Endothelial cell (in vitro differentiated cells): ENCODE measurements around the gene PHYKPL. TPM values are rescaled to one million over a fixed set of nuclear protein-coding genes. Genes with fewer than 3 reads are reported as not detected.

ENCODE experiments used
- DNase-seq: peaks from one replicate; pipeline ENCODE4 v3.0.0; 2021; ENCODE audit warnings: low spot score
- H3K27ac Mint-ChIP-seq: one replicate; pipeline ENCODE4 v1.8.0; 2021; ENCODE audit warnings: mixed read lengths, inconsistent platforms; ENCODE audit not compliant: unreplicated experiment
- H3K27me3 Mint-ChIP-seq: one replicate; pipeline ENCODE4 v1.8.0; 2021; ENCODE audit warnings: mild to moderate bottlenecking, moderate library complexity, mixed read lengths, inconsistent platforms; ENCODE audit not compliant: unreplicated experiment
- H3K36me3 Mint-ChIP-seq: one replicate; pipeline ENCODE4 v1.8.0; 2021; ENCODE audit warnings: mild to moderate bottlenecking, low read depth, mixed read lengths, inconsistent platforms; ENCODE audit not compliant: unreplicated experiment
- H3K4me1 Mint-ChIP-seq: one replicate; pipeline ENCODE4 v1.8.0; 2021; ENCODE audit warnings: mild to moderate bottlenecking, mixed read lengths, inconsistent platforms; ENCODE audit not compliant: unreplicated experiment
- H3K4me3 Mint-ChIP-seq: one replicate; pipeline ENCODE4 v1.8.0; 2021; ENCODE audit warnings: mild to moderate bottlenecking, mixed read lengths, inconsistent platforms; ENCODE audit not compliant: unreplicated experiment
- H3K9me3 Mint-ChIP-seq: one replicate; pipeline ENCODE4 v1.8.0; 2021; ENCODE audit warnings: mixed read lengths, inconsistent platforms; ENCODE audit not compliant: unreplicated experiment
- total RNA-seq: library from RNA; stranded (reverse); fragmentation: NEBNext Ultra II Directional; extraction: Animal tissue kit (Norgen Biotek cat#: 25700); gene quantifications from one replicate; pipeline ENCODE4 v1.2.1, GENCODE V29; 2021; ENCODE audit not compliant: unreplicated experiment
- TF ChIP-seq, protein P1 (sequence below): fragments of 200-600 bp; sonication (generic); IDR thresholded peaks from one replicate; pipeline ENCODE4 v1.5.0; 2021; ENCODE audit warnings: antibody characterized with exemption; ENCODE audit not compliant: unreplicated experiment

PHYKPL gene
- total RNA-seq, 1 donor from 2014 or later = 53.1 TPM

DNA sequence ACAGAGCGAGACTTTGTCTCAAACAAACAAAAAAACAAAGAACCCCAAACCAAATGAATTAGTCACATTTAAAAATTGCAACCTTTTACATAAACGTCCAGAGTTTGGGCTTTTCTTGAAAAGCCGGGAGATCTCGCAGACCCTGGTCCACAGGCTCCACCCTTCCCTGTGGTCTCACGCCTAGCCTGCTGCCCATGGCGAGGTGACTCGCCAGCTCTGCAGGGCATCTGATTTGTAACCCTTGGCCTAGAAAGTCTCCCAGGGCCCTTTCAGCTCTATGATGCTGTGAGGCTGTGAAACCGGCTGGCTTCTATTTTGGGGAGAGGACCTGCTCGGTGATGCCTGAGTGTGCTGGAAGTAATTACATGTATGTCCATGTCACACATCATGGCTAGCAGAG lies 44.7 kb upstream of the PHYKPL start:
- Mint-ChIP-seq H3K27ac (no peak overlapping the region), H3K9me3 (no peaks in the 10 kb centered on the region), H3K4me1 (no peaks in the 10 kb centered on the region), H3K4me3 (no peak overlapping the region), H3K36me3 (no peaks in the 10 kb centered on the region), H3K27me3 (peaks cover 18% of the 10 kb centered on the region)
- no peak for DNase-seq
- TF ChIP-seq, protein P1, sequence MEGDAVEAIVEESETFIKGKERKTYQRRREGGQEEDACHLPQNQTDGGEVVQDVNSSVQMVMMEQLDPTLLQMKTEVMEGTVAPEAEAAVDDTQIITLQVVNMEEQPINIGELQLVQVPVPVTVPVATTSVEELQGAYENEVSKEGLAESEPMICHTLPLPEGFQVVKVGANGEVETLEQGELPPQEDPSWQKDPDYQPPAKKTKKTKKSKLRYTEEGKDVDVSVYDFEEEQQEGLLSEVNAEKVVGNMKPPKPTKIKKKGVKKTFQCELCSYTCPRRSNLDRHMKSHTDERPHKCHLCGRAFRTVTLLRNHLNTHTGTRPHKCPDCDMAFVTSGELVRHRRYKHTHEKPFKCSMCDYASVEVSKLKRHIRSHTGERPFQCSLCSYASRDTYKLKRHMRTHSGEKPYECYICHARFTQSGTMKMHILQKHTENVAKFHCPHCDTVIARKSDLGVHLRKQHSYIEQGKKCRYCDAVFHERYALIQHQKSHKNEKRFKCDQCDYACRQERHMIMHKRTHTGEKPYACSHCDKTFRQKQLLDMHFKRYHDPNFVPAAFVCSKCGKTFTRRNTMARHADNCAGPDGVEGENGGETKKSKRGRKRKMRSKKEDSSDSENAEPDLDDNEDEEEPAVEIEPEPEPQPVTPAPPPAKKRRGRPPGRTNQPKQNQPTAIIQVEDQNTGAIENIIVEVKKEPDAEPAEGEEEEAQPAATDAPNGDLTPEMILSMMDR = no peak

DNA sequence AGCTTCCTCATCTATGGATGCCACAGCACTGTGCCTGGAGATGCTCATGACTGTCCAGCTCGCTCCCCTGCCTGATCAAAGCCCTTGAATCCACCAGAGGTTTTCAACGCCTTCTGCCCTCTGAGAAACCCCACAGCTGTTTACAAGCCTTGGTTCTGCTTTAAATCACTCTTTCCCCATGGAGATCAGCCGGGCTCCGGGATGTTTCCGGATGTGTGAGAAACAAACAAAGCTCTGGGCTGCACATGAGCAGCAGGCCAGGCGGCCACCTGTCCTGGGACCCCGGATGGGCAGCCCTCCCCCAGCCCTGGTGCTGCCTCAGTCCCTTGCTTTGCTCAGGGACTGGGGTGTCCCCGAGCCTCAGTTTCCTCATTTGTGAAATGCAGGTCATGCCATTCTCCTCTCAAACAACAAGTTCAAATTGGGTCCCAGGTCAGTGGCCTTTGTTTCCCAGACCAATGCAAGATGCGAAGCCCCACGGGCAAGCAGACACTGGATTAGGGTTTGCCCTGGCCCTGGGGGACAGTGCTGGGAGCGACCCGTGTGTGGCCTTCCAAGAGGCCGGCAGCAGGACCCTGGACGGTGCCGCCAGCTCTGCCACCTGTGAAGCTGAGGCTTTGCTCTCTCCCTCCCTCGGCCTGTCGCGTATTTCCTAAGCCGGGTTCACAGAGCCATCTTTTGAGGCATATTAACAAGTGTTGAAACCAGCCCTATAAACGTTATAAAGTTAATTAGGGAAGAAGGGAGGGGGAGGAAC lies 42.4 kb upstream of the PHYKPL start:
- H3K4me1 Mint-ChIP-seq = peaks cover 3% of the 10 kb centered on the region
- H3K36me3 Mint-ChIP-seq = peaks cover 4% of the 10 kb centered on the region
- H3K27me3 Mint-ChIP-seq = peaks cover 20% of the 10 kb centered on the region
- DNase-seq = no peak
- no peaks in the 10 kb centered on the region for H3K9me3 Mint-ChIP-seq
- no peak overlapping the region for H3K27ac Mint-ChIP-seq
- TF ChIP-seq, protein P1 = no peak
- H3K4me3 Mint-ChIP-seq = no peak overlapping the region

DNA sequence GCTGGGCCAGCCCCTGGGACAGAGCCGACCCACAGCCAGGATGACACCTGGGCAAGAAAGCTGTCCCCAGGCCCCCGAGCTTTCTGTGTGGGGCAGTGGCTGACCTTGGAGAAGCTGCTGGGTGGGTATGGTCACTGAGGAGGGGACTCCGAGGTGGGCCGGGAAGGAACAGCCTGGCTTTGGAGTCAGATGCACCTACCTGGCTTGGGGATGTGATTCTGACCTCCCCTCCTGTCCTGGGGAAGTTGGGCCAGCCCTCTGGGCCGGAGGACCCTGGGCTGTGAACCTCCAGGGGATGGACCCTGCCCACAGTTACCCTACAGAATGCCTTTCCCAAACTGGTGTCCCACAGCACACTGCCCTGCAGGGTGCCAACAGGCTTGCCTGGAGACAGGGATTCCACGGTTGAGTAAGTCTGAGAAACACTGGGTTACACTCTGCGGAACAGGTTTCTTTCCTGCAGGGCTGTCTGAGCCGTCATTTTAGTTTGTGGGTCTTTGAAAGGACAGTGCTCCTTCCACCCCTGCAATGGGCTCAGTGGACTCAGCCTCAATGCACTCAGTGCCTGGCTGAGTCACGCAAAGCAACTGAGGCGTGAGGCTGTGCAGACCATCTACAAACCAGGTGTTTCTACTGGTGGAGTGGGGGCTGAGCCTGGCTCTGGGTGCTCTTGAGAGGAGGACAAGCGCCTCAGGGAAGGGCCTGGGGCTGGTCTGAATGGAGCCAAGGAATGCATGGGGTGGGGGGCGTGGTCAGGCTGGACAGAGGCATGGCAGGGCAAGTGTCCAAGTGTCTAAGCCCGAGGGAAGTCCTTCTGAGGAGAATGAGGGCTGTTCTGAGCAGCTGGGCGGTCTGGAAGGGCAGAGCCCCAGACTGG lies 41.3 kb upstream of the PHYKPL start:
- no peaks in the 10 kb centered on the region for H3K9me3 Mint-ChIP-seq
- H3K4me3 Mint-ChIP-seq = no peak overlapping the region
- H3K27ac Mint-ChIP-seq = no peak overlapping the region
- H3K4me1 Mint-ChIP-seq = peaks cover 3% of the 10 kb centered on the region
- no peak for DNase-seq
- peaks cover 21% of the 10 kb centered on the region for H3K27me3 Mint-ChIP-seq
- peaks cover 14% of the 10 kb centered on the region for H3K36me3 Mint-ChIP-seq
- TF ChIP-seq, protein P1 = no peak

DNA sequence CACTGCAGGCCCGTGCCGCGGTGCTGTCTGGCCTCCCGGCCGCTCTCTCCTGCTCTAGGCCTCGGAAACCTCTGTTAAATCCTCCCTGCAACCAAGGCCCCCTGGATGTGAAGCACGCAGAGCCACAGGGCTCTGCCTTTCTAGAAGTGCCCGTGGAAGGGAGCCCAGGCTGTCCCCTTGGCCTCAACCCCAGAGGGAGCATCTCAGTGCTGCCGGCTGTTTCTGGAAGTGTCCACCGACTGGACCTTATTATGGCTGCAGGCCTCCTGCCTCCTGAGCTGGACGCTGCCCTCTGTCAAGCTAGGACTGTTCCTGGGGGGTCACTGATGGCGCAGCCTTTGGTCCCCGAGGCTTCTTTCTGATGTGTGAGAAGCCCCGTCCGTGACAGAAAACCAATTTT lies 40.4 kb upstream of the PHYKPL start:
- Mint-ChIP-seq H3K27ac (no peak overlapping the region), H3K4me3 (no peak overlapping the region), H3K27me3 (peaks cover 22% of the 10 kb centered on the region), H3K36me3 (peaks cover 14% of the 10 kb centered on the region), H3K4me1 (peaks cover 3% of the 10 kb centered on the region), H3K9me3 (no peaks in the 10 kb centered on the region)
- TF ChIP-seq, protein P1 = no peak
- no peak for DNase-seq

DNA sequence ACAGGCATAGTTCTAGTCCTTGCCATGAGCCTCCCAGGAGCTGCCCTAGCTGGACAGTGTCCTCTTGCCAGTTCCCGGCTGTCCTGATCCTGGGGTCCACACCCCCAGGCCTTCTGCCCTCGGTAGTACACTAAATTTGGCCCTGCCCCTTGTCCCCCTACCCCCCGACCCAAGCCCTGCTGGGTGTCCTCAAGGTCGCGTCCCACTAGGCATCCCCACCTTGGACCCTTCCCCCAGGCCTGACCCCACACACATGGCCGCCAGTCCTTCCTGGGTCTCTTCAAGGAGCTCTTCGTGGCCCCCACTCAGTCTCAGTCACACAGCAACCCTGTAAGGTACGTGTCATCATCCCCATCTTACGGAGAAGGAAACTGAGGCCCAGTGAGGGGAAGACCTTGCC lies 40.0 kb upstream of the PHYKPL start:
- H3K27me3 Mint-ChIP-seq = peaks cover 22% of the 10 kb centered on the region
- no peak overlapping the region for H3K4me3 Mint-ChIP-seq
- DNase-seq = no peak
- H3K27ac Mint-ChIP-seq = no peak overlapping the region
- no peaks in the 10 kb centered on the region for H3K9me3 Mint-ChIP-seq
- H3K4me1 Mint-ChIP-seq = peaks cover 3% of the 10 kb centered on the region
- peaks cover 14% of the 10 kb centered on the region for H3K36me3 Mint-ChIP-seq
- TF ChIP-seq, protein P1 = no peak
